ENCODE results near the gene ROCK1. TPM values are rescaled to one million over a fixed set of nuclear protein-coding genes. Genes with fewer than 3 reads are reported as not detected.
A peak's percentile ranks its signal among the peaks of the same experiment; 100 is the strongest.
"Not testable (repeated sequence)": the region's sequence is repeated elsewhere in the genome, so short reads cannot be mapped to it uniquely, and the experiment has no call there.

The ROCK1 gene
- total and polyA plus RNA-seq, 2 experiments from 2014 or later, result 33.6 to 35.9 TPM

- in situ Hi-C loops (cut with MboI), result no loop called here
- no peaks in the 10 kb centered on the region for H3K9me2 ChIP-seq (ENCODE audit: insufficient read depth)
- H3K9me3 ChIP-seq (ENCODE audit: low read depth), result no peaks in the 10 kb centered on the region
- no peaks in the 10 kb centered on the region for H3K36me3 ChIP-seq (ENCODE audit: low read depth)
- H3K27ac ChIP-seq, result no peak overlapping the region
- H3F3A ChIP-seq (ENCODE audit: insufficient read depth), result no peaks in the 10 kb centered on the region
- H3K79me2 ChIP-seq (ENCODE audit: insufficient read depth), result no peaks in the 10 kb centered on the region
- no peaks in the 10 kb centered on the region for H4K20me1 ChIP-seq (ENCODE audit: insufficient read depth)
- peak overlapping the region; percentile 1 for H3K4me2 ChIP-seq (ENCODE audit: unreplicated experiment)
- no peak overlapping the region for H3K4me3 ChIP-seq
- WGBS, 2 experiments (ENCODE audit: low coverage in 1 of 2, low lambda C conversion rate in 2 of 2, missing lambda C conversion rate in 2 of 2), result 75 to 77% methylated on average over 5 of the region's 5 CpGs
- H3K27me3 ChIP-seq (replicated peaks; ENCODE audit: insufficient read depth), result no peaks in the 10 kb centered on the region
- DNase-seq, result peak; percentile 27
- H3K9ac ChIP-seq, result no peak overlapping the region
- peaks cover 8% of the 10 kb centered on the region; the same call in 1 of the 2 replicates for H3K4me1 ChIP-seq (ENCODE audit: insufficient read depth)
- TF ChIP-seq EZH2phosphoT487 (IDR thresholded peaks at IDR 0.05; ENCODE audit: insufficient read depth, low read depth) (no peak), EZH2 (IDR thresholded peaks at IDR 0.05; ENCODE audit: insufficient read depth, poor library complexity, severe bottlenecking) (no peak)
- H2AFZ ChIP-seq, result 0 out of 2 replicates have a peak overlapping the region, but pooled peaks have one; percentile 25
Observed at GRCh38 chr18:21141668-21142422, 30.2 kb upstream of the ROCK1 start.

GRCh38 chr18:21137719-21138488, 26.3 kb upstream of the ROCK1 start:
- WGBS, 2 experiments (ENCODE audit: low coverage in 1 of 2, low lambda C conversion rate in 2 of 2, missing lambda C conversion rate in 2 of 2), result 93 to 98% methylated on average over 13 to 41 of the region's 41 CpGs
- H3F3A ChIP-seq (ENCODE audit: insufficient read depth); in situ Hi-C loops (cut with MboI): not testable (repeated sequence)

GRCh38 chr18:21134895-21135294, 23.3 kb upstream of the ROCK1 start:
- H3K4me3 ChIP-seq, result no peak overlapping the region
- H3K36me3 ChIP-seq (ENCODE audit: low read depth), result no peaks in the 10 kb centered on the region
- no peaks in the 10 kb centered on the region for H3K9me2 ChIP-seq (ENCODE audit: insufficient read depth)
- H3K9me3 ChIP-seq (ENCODE audit: low read depth), result no peaks in the 10 kb centered on the region
- H3F3A ChIP-seq (ENCODE audit: insufficient read depth), result peaks cover 10% of the 10 kb centered on the region; the same call in 1 of the 2 replicates
- H3K4me2 ChIP-seq (ENCODE audit: unreplicated experiment), result no peak overlapping the region
- no peak overlapping the region for H2AFZ ChIP-seq
- no peaks in the 10 kb centered on the region for H3K27me3 ChIP-seq (replicated peaks; ENCODE audit: insufficient read depth)
- no peak overlapping the region for H3K9ac ChIP-seq
- H3K27ac ChIP-seq, result no peak overlapping the region
- no peaks in the 10 kb centered on the region for H4K20me1 ChIP-seq (ENCODE audit: insufficient read depth)
- peaks cover 5% of the 10 kb centered on the region for H3K4me1 ChIP-seq (ENCODE audit: insufficient read depth)
- peak; percentile 44 for DNase-seq
- in situ Hi-C loops (cut with MboI), result no loop called here
- WGBS, 2 experiments (ENCODE audit: low coverage in 1 of 2, low lambda C conversion rate in 2 of 2, missing lambda C conversion rate in 2 of 2), result 42 to 47% methylated on average over 3 of the region's 3 CpGs
- no peak for TF ChIP-seq EZH2 (IDR thresholded peaks at IDR 0.05; ENCODE audit: insufficient read depth, poor library complexity, severe bottlenecking)
- no peak for TF ChIP-seq EZH2phosphoT487 (IDR thresholded peaks at IDR 0.05; ENCODE audit: insufficient read depth, low read depth)
- no peaks in the 10 kb centered on the region for H3K79me2 ChIP-seq (ENCODE audit: insufficient read depth)

More at GRCh38 chr18:21137719-21138488, 26.3 kb upstream of the ROCK1 start:
- H4K20me1 ChIP-seq (ENCODE audit: insufficient read depth); H2AFZ ChIP-seq; H3K4me2 ChIP-seq (ENCODE audit: unreplicated experiment); DNase-seq; H3K9me3 ChIP-seq (ENCODE audit: low read depth); H3K4me1 ChIP-seq (ENCODE audit: insufficient read depth); H3K4me3 ChIP-seq; H3K9ac ChIP-seq; H3K9me2 ChIP-seq (ENCODE audit: insufficient read depth); H3K36me3 ChIP-seq (ENCODE audit: low read depth); H3K79me2 ChIP-seq (ENCODE audit: insufficient read depth); H3K27ac ChIP-seq; H3K27me3 ChIP-seq (replicated peaks; ENCODE audit: insufficient read depth): not testable (repeated sequence)

GRCh38 chr18:21132398-21132918, 20.8 kb upstream of the ROCK1 start:
- H3K9me2 ChIP-seq (ENCODE audit: insufficient read depth), result no peaks in the 10 kb centered on the region
- H3K4me3 ChIP-seq, result no peak overlapping the region
- H3F3A ChIP-seq (ENCODE audit: insufficient read depth), result peaks cover 20% of the 10 kb centered on the region; the same call in 1 of the 2 replicates
- H3K27me3 ChIP-seq (replicated peaks; ENCODE audit: insufficient read depth), result no peaks in the 10 kb centered on the region
- H3K9ac ChIP-seq, result no peak overlapping the region
- H3K9me3 ChIP-seq (ENCODE audit: low read depth), result no peaks in the 10 kb centered on the region
- H3K27ac ChIP-seq, result no peak overlapping the region
- WGBS, 2 experiments (ENCODE audit: low coverage in 1 of 2, low lambda C conversion rate in 2 of 2, missing lambda C conversion rate in 2 of 2), result 86 to 89% methylated on average over 11 to 23 of the region's 27 CpGs
- no peaks in the 10 kb centered on the region for H4K20me1 ChIP-seq (ENCODE audit: insufficient read depth)
- H3K79me2 ChIP-seq (ENCODE audit: insufficient read depth), result no peaks in the 10 kb centered on the region
- H3K36me3 ChIP-seq (ENCODE audit: low read depth), result no peaks in the 10 kb centered on the region
- no peak for DNase-seq
- H3K4me2 ChIP-seq (ENCODE audit: unreplicated experiment), result no peak overlapping the region
- TF ChIP-seq EZH2phosphoT487 (IDR thresholded peaks at IDR 0.05; ENCODE audit: insufficient read depth, low read depth), result no peak
- TF ChIP-seq EZH2 (IDR thresholded peaks at IDR 0.05; ENCODE audit: insufficient read depth, poor library complexity, severe bottlenecking), result no peak
- in situ Hi-C loops (cut with MboI), result no loop called here
- peaks cover 13% of the 10 kb centered on the region for H3K4me1 ChIP-seq (ENCODE audit: insufficient read depth)
- H2AFZ ChIP-seq, result no peak overlapping the region
